ENCODE data around the gene PRXL2A.
"Not testable (repeated sequence)": the region's sequence is repeated elsewhere in the genome, so short reads cannot be mapped to it uniquely, and the experiment has no call there.

Gene PRXL2A

GRCh38 chr10:80473692-80474596 is 65.6 kb downstream of the PRXL2A start:
- no peak for DNase-seq

DNA sequence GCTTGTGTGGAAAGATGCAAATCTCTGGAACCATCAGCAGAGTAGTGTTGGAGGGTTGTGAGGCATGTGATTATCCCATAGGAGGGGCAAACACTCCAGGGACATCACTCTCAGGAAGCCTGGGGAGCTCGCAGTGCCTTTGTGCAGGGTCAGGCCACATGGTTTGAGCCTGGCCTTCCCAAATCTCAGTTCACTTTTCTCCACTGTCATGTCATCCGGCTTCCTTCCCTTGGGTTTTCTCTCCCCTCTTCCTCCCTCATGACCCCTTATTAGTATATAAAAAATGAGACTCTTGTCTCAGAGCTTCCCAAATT is 66.2 kb downstream of the PRXL2A start:
- DNase-seq = no peak

- no peak for DNase-seq
These were observed 66.6 kb downstream of the PRXL2A start for GRCh38 chr10:80474941-80475340.

GRCh38 chr10:80475641-80476040 is 67.3 kb downstream of the PRXL2A start:
- DNase-seq = not testable (repeated sequence)

DNA sequence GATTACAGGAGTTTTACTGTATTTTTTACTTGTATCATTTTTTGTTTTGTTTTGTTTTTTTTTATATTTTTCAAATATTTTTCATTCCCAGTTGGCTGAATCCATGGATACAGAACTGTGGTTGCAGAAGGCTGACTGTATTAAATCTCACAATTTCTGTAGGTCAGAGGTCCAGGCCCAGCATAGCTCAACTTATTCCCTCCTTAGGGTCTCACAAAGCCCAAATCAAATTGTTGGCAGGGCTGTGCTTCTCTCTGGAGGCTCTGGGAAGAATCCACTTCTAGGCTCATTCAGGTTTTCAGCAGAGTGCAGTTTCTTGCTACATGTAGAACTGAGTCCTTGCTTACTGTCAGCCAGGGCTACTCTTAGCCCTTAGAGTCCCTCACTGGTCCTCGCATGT is 68.3 kb downstream of the PRXL2A start:
- DNase-seq = no peak

DNA sequence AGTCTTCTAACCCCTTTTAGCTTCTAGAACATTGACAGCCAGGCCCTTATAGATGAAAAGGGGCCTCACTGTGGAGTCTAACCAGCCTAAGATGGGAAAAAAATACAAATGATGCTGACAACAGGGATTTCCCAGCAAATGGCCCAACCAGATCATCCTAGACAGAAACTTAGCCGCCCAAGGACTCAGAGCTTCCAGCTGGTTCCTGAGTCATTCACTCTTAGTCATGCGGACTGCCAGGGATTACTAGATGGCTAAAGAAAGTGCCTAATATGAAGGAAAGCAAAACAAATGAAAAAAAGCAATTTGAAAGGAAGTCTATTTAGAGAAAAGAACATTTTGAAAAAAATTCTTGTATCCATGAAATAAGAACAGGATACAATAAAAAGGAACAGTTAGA is 69.5 kb downstream of the PRXL2A start:
- no peak for DNase-seq

- not testable (repeated sequence) for DNase-seq
These were observed 72.0 kb downstream of the PRXL2A start for GRCh38 chr10:80480373-80480772.

DNA sequence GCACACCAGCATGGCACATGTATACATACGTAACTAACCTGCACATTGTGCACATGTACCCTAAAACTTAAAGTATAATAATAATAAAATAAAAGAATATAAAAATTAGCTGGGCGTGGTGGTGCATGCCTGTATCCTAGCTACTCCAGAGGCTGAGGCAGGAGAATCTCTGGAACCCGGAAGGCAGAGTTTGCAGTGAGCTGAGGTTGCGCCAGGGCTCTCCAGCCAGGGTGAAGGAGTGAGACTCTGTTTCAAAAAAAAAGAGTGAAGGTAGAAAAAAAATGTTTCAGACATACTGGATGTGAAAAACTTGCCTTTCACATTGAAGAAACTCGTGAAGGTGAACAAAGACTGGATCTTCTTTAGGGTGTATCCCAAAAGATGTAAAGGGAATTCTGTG is 72.5 kb downstream of the PRXL2A start:
- DNase-seq = no peak

DNA sequence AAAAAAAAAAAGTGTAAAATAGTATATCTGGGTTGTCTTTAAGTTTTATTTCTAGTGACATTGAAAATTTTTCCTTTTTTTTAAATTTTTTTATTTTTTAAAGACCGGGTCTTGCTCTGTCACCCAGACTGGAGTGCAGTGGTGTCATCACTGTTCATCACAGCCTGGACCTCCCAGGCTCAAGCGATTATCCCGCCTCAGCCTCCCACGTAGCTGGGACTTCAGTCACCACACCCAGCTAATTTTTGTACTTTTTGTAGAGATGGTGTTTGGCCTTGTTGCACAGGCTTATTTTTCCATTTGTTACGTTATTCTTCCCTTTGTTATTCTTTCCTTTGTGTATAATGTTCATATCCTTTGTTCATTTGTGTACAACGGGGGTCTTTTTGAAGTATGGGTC is 75.9 kb downstream of the PRXL2A start:
- no peak for DNase-seq

DNA sequence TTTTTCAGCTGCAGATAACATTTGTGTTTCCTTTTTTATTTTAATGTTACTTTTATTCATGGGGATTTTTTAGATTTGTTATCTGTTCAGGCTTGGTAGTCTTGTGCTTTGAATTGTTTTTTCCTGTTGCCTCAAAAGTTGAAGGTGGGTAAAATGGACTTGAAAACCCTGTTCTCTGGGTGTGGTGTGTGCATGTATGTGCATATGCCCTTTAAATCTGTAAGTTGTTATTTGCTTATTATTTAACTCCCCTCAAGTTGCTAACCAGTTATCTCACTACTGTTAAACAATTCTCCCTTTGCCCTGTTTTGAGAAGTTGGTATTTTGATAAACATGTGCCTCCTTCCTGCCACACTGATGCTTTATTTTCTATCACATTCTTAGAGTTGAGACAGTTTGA is 76.3 kb downstream of the PRXL2A start:
- no peak for DNase-seq

DNA sequence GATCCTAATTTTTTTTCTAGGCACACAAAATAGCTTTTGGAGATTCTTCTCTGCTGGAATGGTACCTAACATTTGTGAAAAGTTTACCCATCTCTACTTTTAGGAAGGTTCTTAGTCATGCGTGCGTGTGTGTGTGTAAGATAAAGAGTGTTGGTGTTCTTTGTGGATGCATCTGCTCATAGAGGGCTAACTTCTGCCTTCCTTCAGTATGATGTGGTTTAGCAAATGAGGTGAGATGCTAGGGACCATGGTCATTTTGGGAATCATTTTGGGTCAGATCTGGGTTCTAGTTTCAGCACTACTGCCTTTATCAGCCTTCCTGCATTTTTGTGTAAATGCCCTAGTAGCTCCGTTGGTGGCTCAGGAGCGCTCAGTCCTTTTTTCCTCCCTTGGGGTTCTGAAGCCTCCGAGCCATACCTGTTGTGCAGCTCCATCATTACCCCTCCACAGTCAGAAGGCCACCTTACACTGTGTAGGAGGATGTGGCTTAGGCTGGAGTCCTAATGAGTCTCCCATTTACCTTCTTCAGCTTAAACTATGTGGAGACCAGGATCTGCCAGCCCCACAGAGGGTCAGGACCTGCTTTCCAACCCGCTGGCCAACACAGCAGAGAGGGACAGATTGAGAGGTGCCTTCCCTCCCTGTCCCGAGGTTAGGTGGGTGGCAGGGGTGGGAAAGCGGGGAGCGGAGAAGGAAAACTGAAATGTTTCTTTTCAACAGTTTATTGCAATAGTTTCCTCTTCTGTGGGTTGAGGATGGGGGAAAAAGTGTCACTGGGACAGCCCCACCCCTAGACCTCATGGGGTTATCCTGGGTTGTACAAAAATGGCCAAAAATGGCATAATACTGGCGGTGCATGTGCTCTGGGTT is 77.0 kb downstream of the PRXL2A start:
- no peak for DNase-seq

- DNase-seq = no peak
These were observed 77.8 kb downstream of the PRXL2A start for GRCh38 chr10:80485946-80486764.

Measured in hypothalamus (tissue), 51 donors.